Ectodermal cell (in vitro differentiated cells): Measurements from ENCODE around the gene CDK17.

Experiments used
- H3K27ac ChIP-seq: 2 replicates; pipeline ENCODE4 v1.7.0; 2013; ENCODE audit warnings: mild to moderate bottlenecking, low read depth, low read length; ENCODE audit not compliant: insufficient read depth, poor library complexity, severe bottlenecking
- H3K27me3 ChIP-seq: 2 replicates; pipeline ENCODE4 v1.7.0; 2013; ENCODE audit warnings: mild to moderate bottlenecking, low read length; ENCODE audit not compliant: insufficient read depth, control insufficient read depth, poor library complexity, severe bottlenecking
- H3K36me3 ChIP-seq: one replicate; pipeline ENCODE4 v1.7.0; 2013; ENCODE audit warnings: low read length; ENCODE audit not compliant: control insufficient read depth, insufficient read depth
- H3K4me1 ChIP-seq: one replicate; pipeline ENCODE4 v1.7.0; 2013; ENCODE audit warnings: low read length; ENCODE audit not compliant: control insufficient read depth, insufficient read depth
- H3K4me3 ChIP-seq: 2 replicates; pipeline ENCODE4 v1.7.0; 2013; ENCODE audit warnings: low read depth, low read length, control low read depth; ENCODE audit not compliant: insufficient read depth
- H3K9me3 ChIP-seq: 2 replicates; pipeline ENCODE4 v1.7.0; 2013; ENCODE audit warnings: mild to moderate bottlenecking, low read length, moderate library complexity; ENCODE audit not compliant: control insufficient read depth
- WGBS, 2 experiments: methylation state at CpG; one replicate each; pipeline ENCODE4 v1.1.7; 2013; ENCODE audit warnings: missing lambda C conversion rate in 2 of 2; 5-methylcytosine and 5-hydroxymethylcytosine counted together

Gene CDK17

DNA sequence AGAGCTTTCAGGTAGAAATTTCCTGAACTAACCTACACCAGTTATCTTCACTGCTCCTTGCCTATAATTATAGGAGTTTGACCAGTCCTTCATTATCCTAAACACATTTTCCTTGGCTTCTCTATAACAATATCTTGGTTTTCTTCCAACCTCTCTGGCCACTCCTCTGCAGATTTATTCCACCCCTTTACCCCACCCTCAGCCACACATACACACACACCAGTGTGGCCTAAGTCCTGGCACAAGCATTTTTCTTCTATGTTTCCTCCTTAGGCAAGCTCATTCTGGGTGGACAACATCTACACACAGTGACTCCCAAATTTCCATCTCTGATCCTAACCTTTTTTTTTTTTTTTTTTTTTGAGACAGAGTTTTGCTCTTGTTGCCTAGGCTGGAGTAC lies 25.1 kb downstream of the CDK17 start:
- no peaks in the 10 kb centered on the region for H3K4me1 ChIP-seq
- H3K36me3 ChIP-seq, result no peaks in the 10 kb centered on the region
- no peak overlapping the region for H3K4me3 ChIP-seq
- no peaks in the 10 kb centered on the region for H3K9me3 ChIP-seq
- no peak overlapping the region for H3K27ac ChIP-seq
- H3K27me3 ChIP-seq, result no peaks in the 10 kb centered on the region

DNA sequence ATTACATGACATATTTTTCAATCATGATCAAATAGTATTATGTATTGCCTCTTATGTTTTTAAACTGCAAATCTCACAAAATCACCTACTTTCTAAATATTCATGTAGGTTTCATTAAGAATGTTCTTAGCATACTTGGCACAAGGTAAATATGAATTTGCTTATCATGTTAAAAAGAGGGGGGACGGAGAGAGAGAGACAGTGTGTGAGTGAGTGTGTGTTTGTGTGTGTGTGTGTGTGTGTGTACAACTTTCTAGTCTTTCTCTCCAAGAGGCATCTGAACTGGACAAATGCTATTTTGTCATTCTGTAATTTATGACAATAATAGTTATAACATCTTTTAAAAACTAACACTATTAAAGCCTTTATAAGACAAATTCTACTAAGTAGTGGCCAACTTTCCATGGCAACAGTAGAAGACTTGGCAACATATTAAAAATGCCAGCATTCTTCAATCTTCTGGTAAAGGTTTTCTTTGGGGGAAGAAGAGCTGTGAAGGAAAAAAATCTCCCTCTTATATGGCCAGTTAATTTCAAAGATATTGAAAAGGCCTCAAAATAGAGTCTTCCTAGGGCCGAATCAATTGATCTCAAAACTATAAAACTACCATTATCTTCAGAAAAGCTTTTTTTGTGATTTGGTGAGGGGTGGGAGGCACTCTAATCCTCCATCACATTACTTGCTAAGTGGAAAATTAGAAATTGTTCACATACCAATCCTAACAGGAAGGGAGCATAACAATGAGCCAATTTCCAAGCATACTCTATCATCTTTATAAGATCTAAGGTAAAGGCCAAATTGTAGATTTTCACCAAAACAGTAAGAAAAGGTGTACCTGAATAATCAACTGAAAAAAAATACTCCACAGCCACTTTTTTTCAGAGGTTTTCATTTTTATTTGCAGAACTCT lies 28.2 kb downstream of the CDK17 start:
- H3K9me3 ChIP-seq, result no peaks in the 10 kb centered on the region
- no peak overlapping the region for H3K27ac ChIP-seq
- no peak overlapping the region for H3K4me3 ChIP-seq
- H3K27me3 ChIP-seq, result no peaks in the 10 kb centered on the region
- no peaks in the 10 kb centered on the region for H3K36me3 ChIP-seq
- WGBS, 2 experiments, result 88 to 96% methylated on average over 1 of the region's 2 CpGs
- H3K4me1 ChIP-seq, result no peaks in the 10 kb centered on the region

GRCh38 chr12:96371138-96371789 lies 29.0 kb downstream of the CDK17 start:
- WGBS, 2 experiments, result 77 to 89% methylated on average over 5 of the region's 5 CpGs

DNA sequence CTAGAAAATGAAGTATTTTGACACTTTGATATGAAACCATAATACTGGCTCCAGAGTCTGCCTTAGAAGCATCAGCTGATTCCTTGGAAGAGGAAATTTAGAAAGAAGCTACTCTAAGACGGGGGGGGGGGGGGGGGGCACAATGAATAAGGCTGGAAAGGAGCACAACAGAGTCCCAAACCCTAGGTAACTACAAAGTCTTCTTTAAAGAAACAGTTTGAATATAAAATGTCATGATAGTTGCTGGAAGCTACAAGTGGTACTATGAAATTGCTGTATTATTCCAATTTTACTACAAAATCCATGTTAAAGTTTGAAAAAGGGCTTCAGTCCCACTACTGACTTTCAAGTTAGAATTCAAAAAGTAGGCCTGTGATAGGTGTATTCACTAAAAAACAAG lies 31.6 kb downstream of the CDK17 start:
- Histone ChIP-seq H3K36me3 (no peaks in the 10 kb centered on the region), H3K4me3 (no peak overlapping the region), H3K27me3 (no peaks in the 10 kb centered on the region), H3K27ac (no peak overlapping the region), H3K4me1 (no peaks in the 10 kb centered on the region), H3K9me3 (no peaks in the 10 kb centered on the region)
- WGBS, 2 experiments, result 77% methylated on average over 1 of the region's 1 CpG; no CpG with 5 or more reads in 1 of the 2 experiments

More at GRCh38 chr12:96371138-96371789, 29.0 kb downstream of the CDK17 start:
- no peak overlapping the region for H3K27ac ChIP-seq
- no peaks in the 10 kb centered on the region for H3K27me3 ChIP-seq
- H3K4me3 ChIP-seq, result no peak overlapping the region
- H3K36me3 ChIP-seq, result no peaks in the 10 kb centered on the region
- no peaks in the 10 kb centered on the region for H3K9me3 ChIP-seq
- H3K4me1 ChIP-seq, result no peaks in the 10 kb centered on the region

GRCh38 chr12:96368233-96368632 lies 32.0 kb downstream of the CDK17 start:
- Histone ChIP-seq H3K36me3 (no peaks in the 10 kb centered on the region), H3K4me3 (no peak overlapping the region), H3K27me3 (no peaks in the 10 kb centered on the region), H3K27ac (no peak overlapping the region), H3K4me1 (no peaks in the 10 kb centered on the region), H3K9me3 (no peaks in the 10 kb centered on the region)
- WGBS, 2 experiments, result 76 to 86% methylated on average over 1 to 2 of the region's 2 CpGs

DNA sequence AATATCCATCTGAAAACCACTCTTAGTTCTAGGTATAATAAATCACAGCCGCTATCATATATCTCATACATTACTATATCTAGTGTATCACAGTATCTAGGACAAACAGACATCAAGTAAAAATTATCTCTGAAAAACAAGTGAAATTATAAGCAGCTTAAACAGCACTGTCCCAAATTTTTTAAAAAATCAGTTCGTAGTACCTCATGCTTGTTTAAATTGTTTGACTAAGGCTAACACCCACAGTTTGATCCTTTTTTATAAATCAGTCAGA lies 33.9 kb downstream of the CDK17 start:
- no peak overlapping the region for H3K27ac ChIP-seq
- no peaks in the 10 kb centered on the region for H3K36me3 ChIP-seq
- no peaks in the 10 kb centered on the region for H3K27me3 ChIP-seq
- H3K4me1 ChIP-seq, result peaks cover 3% of the 10 kb centered on the region
- no peaks in the 10 kb centered on the region for H3K9me3 ChIP-seq
- H3K4me3 ChIP-seq, result no peak overlapping the region
- WGBS, 2 experiments, result 98 to 100% methylated on average over 2 of the region's 2 CpGs

- H3K27me3 ChIP-seq, result no peaks in the 10 kb centered on the region
- H3K4me3 ChIP-seq, result no peak overlapping the region
- 89 to 96% methylated on average over 1 to 2 of the region's 2 CpGs for WGBS, 2 experiments
- H3K36me3 ChIP-seq, result no peaks in the 10 kb centered on the region
- no peaks in the 10 kb centered on the region for H3K9me3 ChIP-seq
- peaks cover 8% of the 10 kb centered on the region for H3K4me1 ChIP-seq
- H3K27ac ChIP-seq, result no peak overlapping the region
Measured at GRCh38 chr12:96365604-96366380, 34.4 kb downstream of the CDK17 start.

DNA sequence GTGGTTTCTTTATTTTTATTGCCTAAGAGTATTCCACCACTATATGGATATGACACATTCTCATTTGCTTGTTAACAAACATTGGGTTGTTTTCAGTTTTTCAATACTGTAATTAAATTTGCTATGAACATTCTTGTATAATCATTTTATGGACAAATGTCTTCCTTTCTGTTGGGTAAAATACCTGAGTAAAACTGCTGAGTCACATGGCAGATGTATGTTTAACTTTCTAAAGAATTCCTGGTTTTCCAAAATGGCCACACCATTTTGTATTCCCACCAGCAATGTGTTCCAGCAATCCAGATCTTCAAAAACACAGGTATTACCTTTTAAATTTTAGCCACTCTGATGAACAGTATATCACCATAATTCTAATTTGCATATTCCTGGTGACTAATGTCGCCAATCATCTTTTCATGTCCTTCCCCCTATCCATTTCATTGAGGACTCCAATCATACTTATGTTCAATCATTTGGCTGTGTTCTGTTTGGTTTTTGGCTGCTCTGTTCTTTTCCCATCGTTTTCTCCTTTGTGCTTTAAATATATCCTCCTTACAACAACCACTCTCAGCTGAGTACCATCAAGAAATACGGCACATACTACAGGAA lies 36.0 kb downstream of the CDK17 start:
- Histone ChIP-seq H3K4me3 (no peak overlapping the region), H3K9me3 (no peaks in the 10 kb centered on the region), H3K27ac (no peak overlapping the region), H3K36me3 (no peaks in the 10 kb centered on the region), H3K27me3 (no peaks in the 10 kb centered on the region), H3K4me1 (peaks cover 9% of the 10 kb centered on the region)
- WGBS, 2 experiments, result 91 to 96% methylated on average over 3 of the region's 3 CpGs

GRCh38 chr12:96361074-96361473 lies 39.2 kb downstream of the CDK17 start:
- H3K36me3 ChIP-seq, result no peaks in the 10 kb centered on the region
- no peak overlapping the region for H3K27ac ChIP-seq
- peaks cover 9% of the 10 kb centered on the region for H3K4me1 ChIP-seq
- WGBS, 2 experiments, result 92 to 94% methylated on average over 3 of the region's 4 CpGs
- no peak overlapping the region for H3K4me3 ChIP-seq
- no peaks in the 10 kb centered on the region for H3K27me3 ChIP-seq
- no peaks in the 10 kb centered on the region for H3K9me3 ChIP-seq

- H3K36me3 ChIP-seq, result no peaks in the 10 kb centered on the region
- no peaks in the 10 kb centered on the region for H3K9me3 ChIP-seq
- peaks cover 9% of the 10 kb centered on the region for H3K4me1 ChIP-seq
- H3K27ac ChIP-seq, result no peak overlapping the region
- no peak overlapping the region for H3K4me3 ChIP-seq
- WGBS, 2 experiments, result 81 to 82% methylated on average over 1 of the region's 1 CpG
- no peaks in the 10 kb centered on the region for H3K27me3 ChIP-seq
Measured at GRCh38 chr12:96360550-96360949, 39.7 kb downstream of the CDK17 start.
